HG03097 (cell line): ENCODE results near the gene CKMT1B.
"Not testable (repeated sequence)": the region's sequence is repeated elsewhere in the genome, so short reads cannot be mapped to it uniquely, and the experiment has no call there.

Source experiments
- ATAC-seq: cut with Tn5 transposase; IDR thresholded peaks from one replicate; pipeline ENCODE4 v1.9.1; 2021; ENCODE audit not compliant: unreplicated experiment, low FRiP score

CKMT1B gene

DNA sequence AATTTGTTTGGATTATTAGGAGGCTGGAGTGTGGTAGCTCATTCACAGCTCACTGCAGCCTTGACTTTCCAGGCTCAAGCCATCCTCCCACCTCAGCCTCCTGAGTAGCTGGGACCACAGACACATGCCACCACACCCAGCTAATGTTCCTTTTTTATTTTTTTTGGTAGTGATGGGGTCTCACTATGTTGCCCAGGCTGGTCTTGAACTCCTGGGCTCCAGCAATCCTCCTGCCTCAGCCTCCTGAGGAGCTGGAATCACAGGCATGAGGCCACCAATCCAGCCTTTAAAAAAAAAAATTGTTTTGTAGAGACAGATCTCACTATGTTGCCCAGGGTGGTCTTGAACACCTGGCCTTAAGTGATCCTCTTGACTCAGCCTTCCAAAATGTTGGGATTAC lies 33.1 kb downstream of the CKMT1B start:
- not testable (repeated sequence) for ATAC-seq

DNA sequence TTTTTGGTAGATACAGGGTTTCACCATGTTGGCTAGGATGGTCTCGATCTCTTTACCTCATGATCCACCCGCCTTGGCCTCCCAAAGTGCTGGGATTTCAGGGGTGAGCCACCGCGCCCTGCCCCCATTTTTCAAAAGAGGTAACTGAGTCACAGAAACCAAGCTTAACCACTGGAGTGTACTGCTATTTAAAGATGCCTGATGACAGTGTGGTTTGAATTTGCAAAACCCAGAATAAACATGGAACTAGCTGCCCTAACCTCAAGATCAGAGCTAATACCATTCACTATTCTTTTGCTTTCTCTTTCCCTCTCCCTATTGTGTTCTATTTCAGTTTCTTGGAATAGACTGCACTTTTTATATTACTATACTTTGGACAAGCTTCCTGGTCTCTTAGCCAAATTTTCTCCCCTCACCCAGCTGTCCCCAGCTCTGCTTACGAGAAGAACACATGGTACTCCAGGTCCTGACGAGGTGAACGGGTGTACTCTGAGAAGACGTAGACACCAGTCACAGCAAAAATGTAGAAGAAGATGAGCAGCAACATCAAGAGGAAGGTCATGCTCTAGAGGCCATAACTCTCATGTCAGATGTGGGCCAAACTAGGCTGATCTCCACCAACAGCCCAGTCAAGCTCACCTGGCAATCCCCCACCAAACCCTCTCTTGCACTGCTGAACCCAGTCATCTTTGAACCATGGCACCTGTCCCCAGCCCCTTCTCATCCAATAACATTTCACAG lies 44.8 kb downstream of the CKMT1B start:
- not testable (repeated sequence) for ATAC-seq
